Hepatocyte (in vitro differentiated cells): ENCODE results near the gene ADCK2.

Experiments
- EZH2 ChIP-seq: fragments of 200-600 bp; sonication (generic); IDR thresholded peaks from 2 replicates; pipeline ENCODE4 v1.6.1; 2016; ENCODE audit warnings: antibody characterized with exemption, mild to moderate bottlenecking, borderline replicate concordance
- EZH2phosphoT487 ChIP-seq: fragments of 200-600 bp; sonication (generic); IDR thresholded peaks from one replicate; pipeline ENCODE4 v1.6.1; 2018; ENCODE audit warnings: antibody characterized with exemption, mild to moderate bottlenecking, low read depth, moderate library complexity; ENCODE audit not compliant: unreplicated experiment, severe bottlenecking
- TF ChIP-seq, protein P1 (sequence below): fragments of 200-600 bp; sonication (generic); IDR thresholded peaks from 2 replicates; pipeline ENCODE4 v1.5.1; 2016; ENCODE audit warnings: antibody characterized with exemption, mild to moderate bottlenecking; ENCODE audit not compliant: poor library complexity

DNA sequence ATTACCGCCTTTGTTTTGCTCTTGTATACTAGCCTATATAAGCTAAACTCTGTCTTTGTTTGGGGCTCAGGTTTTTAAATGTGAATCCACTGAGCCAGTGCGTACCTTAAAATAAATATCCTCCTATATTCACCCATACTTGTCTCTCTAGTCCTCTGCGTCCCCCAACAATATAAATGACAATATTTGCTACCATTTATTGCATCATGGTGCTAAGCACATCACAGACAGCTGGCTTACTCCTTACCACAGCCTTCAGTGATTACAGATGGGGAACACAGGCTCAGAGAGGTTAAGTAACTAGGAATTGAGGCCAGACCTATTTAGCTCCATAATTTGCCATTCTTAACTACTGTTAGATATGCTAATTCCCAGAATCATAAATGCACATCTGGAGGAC, 3.4 kb upstream of the ADCK2 start:
- TF ChIP-seq, protein P1, sequence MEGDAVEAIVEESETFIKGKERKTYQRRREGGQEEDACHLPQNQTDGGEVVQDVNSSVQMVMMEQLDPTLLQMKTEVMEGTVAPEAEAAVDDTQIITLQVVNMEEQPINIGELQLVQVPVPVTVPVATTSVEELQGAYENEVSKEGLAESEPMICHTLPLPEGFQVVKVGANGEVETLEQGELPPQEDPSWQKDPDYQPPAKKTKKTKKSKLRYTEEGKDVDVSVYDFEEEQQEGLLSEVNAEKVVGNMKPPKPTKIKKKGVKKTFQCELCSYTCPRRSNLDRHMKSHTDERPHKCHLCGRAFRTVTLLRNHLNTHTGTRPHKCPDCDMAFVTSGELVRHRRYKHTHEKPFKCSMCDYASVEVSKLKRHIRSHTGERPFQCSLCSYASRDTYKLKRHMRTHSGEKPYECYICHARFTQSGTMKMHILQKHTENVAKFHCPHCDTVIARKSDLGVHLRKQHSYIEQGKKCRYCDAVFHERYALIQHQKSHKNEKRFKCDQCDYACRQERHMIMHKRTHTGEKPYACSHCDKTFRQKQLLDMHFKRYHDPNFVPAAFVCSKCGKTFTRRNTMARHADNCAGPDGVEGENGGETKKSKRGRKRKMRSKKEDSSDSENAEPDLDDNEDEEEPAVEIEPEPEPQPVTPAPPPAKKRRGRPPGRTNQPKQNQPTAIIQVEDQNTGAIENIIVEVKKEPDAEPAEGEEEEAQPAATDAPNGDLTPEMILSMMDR, result no peak
- TF ChIP-seq EZH2 (no peak), EZH2phosphoT487 (no peak)
